Loucy (cell line): ENCODE measurements around the gene B3GAT3.

Source experiments
- H2AFZ ChIP-seq: fragments of 200-600 bp; sonication (generic); 2 replicates; pipeline ENCODE4 v1.6.0; 2016; ENCODE audit warnings: antibody characterized with exemption, mild to moderate bottlenecking, low read length, moderate library complexity
- H3F3A ChIP-seq: fragments of 200-600 bp; 2 replicates; pipeline ENCODE4 v1.6.0; 2016; ENCODE audit warnings: antibody characterized with exemption, low read depth, mild to moderate bottlenecking
- H3K27me3 ChIP-seq: fragments of 200-600 bp; sonication (generic); 2 replicates; pipeline ENCODE4 v1.6.1; 2014; ENCODE audit warnings: low read length, mild to moderate bottlenecking; ENCODE audit not compliant: insufficient read depth, poor library complexity, severe bottlenecking
- H3K36me3 ChIP-seq: fragments of 200-600 bp; sonication (generic); 2 replicates; pipeline ENCODE4 v1.6.1; 2016; ENCODE audit warnings: low read length; ENCODE audit not compliant: insufficient read depth
- H3K4me1 ChIP-seq: fragments of 200-600 bp; sonication (generic); 2 replicates; pipeline ENCODE4 v1.5.1; 2014; ENCODE audit warnings: low read length, mild to moderate bottlenecking; ENCODE audit not compliant: insufficient read depth, poor library complexity, severe bottlenecking
- H3K4me2 ChIP-seq: fragments of 200-600 bp; sonication (generic); 2 replicates; pipeline ENCODE4 v1.6.0; 2014; ENCODE audit warnings: antibody characterized with exemption, low read length, low read depth, mild to moderate bottlenecking; ENCODE audit not compliant: poor library complexity, severe bottlenecking
- H3K4me3 ChIP-seq: fragments of 200-600 bp; sonication (generic); 2 replicates; pipeline ENCODE4 v1.5.1; 2014; ENCODE audit warnings: low read length, mild to moderate bottlenecking, mixed read lengths; ENCODE audit not compliant: poor library complexity, severe bottlenecking
- H3K79me2 ChIP-seq: fragments of 200-600 bp; sonication (generic); 2 replicates; pipeline ENCODE4 v1.6.1; 2014; ENCODE audit warnings: low read length; ENCODE audit not compliant: insufficient read depth
- H3K9ac ChIP-seq: fragments of 200-600 bp; sonication (generic); 2 replicates; pipeline ENCODE4 v1.6.0; 2014; ENCODE audit warnings: mild to moderate bottlenecking, low read depth, low read length, moderate library complexity; ENCODE audit not compliant: poor library complexity, severe bottlenecking
- H3K9me2 ChIP-seq: fragments of 200-600 bp; sonication (generic); replicated peaks from 2 replicates; pipeline ENCODE4 v1.6.1; 2016; ENCODE audit warnings: low read depth, low read length, mixed read lengths
- H3K9me3 ChIP-seq: fragments of 200-600 bp; sonication (generic); 2 replicates; pipeline ENCODE4 v1.6.1; 2014; ENCODE audit warnings: mild to moderate bottlenecking, antibody characterized with exemption, low read length, low read depth; ENCODE audit not compliant: insufficient read depth
- H4K20me1 ChIP-seq: fragments of 200-600 bp; sonication (generic); 2 replicates; pipeline ENCODE4 v1.6.0; 2014; ENCODE audit warnings: antibody characterized with exemption, low read length, mild to moderate bottlenecking; ENCODE audit not compliant: insufficient read depth, poor library complexity, severe bottlenecking
- CTCF ChIP-seq: fragments of 200-600 bp; sonication (generic); conservative IDR thresholded peaks from 2 replicates; pipeline ENCODE4 v1.5.1; 2014; ENCODE audit warnings: mild to moderate bottlenecking, antibody characterized with exemption, low read length
- EZH2phosphoT487 ChIP-seq: fragments of 200-600 bp; IDR thresholded peaks from 2 replicates; pipeline ENCODE4 v1.6.1; 2018; ENCODE audit warnings: antibody characterized with exemption, mild to moderate bottlenecking, moderate library complexity, borderline replicate concordance

B3GAT3 gene

DNA sequence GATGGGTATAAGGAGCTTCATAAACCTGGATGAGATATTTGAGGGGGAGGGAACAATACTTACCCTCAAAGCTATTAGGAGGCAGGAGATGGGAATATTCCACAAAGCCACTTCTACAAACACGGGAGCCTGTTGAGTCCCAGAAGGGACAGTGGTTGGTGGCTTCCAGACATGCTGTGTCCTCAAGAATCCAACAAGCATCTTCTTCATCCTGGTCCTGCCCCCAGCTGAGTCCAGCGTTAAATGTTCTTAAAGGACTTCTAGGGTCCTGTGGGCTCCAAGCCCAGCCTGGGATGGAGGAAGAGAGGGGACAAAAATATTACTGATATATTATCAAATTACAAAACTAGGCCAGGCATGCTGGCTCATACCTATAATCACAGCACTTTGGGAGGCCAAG is 45.7 kb upstream of the B3GAT3 start:
- peaks cover 44% of the 10 kb centered on the region for H3K4me1 ChIP-seq
- H3K4me3 ChIP-seq = no peak overlapping the region
- H3K9me3 ChIP-seq = no peaks in the 10 kb centered on the region
- peaks cover 5% of the 10 kb centered on the region; the same call in 1 of the 2 replicates for H3K36me3 ChIP-seq
- H3K79me2 ChIP-seq = peaks cover 74% of the 10 kb centered on the region
- peak overlapping the region; percentile 79 for H3K4me2 ChIP-seq
- no peak for TF ChIP-seq EZH2phosphoT487
- TF ChIP-seq CTCF = no peak
- H3F3A ChIP-seq = peaks cover 5% of the 10 kb centered on the region; the same call in 1 of the 2 replicates
- no peaks in the 10 kb centered on the region for H3K27me3 ChIP-seq
- no peaks in the 10 kb centered on the region for H3K9me2 ChIP-seq
- peaks cover 21% of the 10 kb centered on the region for H4K20me1 ChIP-seq
- peak overlapping the region; percentile 89 for H3K9ac ChIP-seq
- H2AFZ ChIP-seq = no peak overlapping the region

- H3K79me2 ChIP-seq = peaks cover 71% of the 10 kb centered on the region
- H3K4me1 ChIP-seq = peaks cover 43% of the 10 kb centered on the region
Measured at GRCh38 chr11:62666259-62666926, 44.6 kb upstream of the B3GAT3 start.

DNA sequence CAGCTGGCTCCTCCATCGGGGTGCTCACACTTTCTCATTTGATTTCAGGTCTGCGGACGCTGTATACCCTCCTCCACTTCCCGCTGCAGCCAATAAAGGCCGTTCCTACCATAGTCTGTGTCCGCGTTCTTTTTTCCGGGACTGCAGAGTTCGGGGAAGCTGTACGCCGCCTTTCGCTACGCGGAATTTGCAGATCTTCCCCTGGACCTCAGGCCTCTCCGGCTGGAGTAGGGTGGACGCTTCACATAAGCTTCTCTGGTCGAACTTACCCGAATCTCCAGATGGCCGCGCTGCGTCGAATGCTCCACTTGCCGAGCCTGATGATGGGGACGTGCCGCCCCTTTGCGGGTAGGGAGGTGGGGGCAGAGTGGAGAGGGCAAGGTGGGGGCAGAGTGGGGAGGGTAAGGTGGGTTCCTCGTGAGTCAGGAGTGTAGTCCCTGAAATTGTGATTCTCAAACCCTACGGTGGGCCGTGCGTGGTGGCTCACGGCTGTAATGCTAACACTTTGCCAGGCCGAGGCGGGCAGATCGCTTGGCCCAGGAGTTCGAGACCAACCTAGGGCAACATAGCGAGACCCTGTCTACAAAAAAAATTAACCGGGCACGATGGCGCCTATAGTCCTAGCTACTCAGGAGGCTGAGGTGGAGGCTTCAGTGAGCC is 43.9 kb upstream of the B3GAT3 start:
- Histone ChIP-seq H2AFZ (no peak overlapping the region), H3F3A (peaks cover 9% of the 10 kb centered on the region; the same call in 1 of the 2 replicates), H3K79me2 (peaks cover 64% of the 10 kb centered on the region)

More at GRCh38 chr11:62666259-62666926, 44.6 kb upstream of the B3GAT3 start:
- TF ChIP-seq CTCF (no peak), EZH2phosphoT487 (no peak)
- H3K9ac ChIP-seq = peak overlapping the region; percentile 89
- H3K27me3 ChIP-seq = no peaks in the 10 kb centered on the region
- peak overlapping the region; percentile 98 for H3K4me3 ChIP-seq
- H3K9me2 ChIP-seq = no peaks in the 10 kb centered on the region
- H3K36me3 ChIP-seq = peaks cover 5% of the 10 kb centered on the region; the same call in 1 of the 2 replicates
- H4K20me1 ChIP-seq = peaks cover 20% of the 10 kb centered on the region
- no peaks in the 10 kb centered on the region for H3K9me3 ChIP-seq
- H3K4me2 ChIP-seq = peak overlapping the region; percentile 79
- H3F3A ChIP-seq = peaks cover 8% of the 10 kb centered on the region; the same call in 1 of the 2 replicates
- no peak overlapping the region for H2AFZ ChIP-seq

More for the DNA sequence above, 43.9 kb upstream of the B3GAT3 start:
- Histone ChIP-seq H4K20me1 (peaks cover 20% of the 10 kb centered on the region), H3K4me2 (peak overlapping the region; percentile 79), H3K9me3 (no peaks in the 10 kb centered on the region), H3K36me3 (peaks cover 5% of the 10 kb centered on the region; the same call in 1 of the 2 replicates), H3K4me1 (peaks cover 38% of the 10 kb centered on the region), H3K4me3 (peak overlapping the region; percentile 98), H3K9ac (peak overlapping the region; percentile 89), H3K9me2 (no peaks in the 10 kb centered on the region), H3K27me3 (no peaks in the 10 kb centered on the region)
- TF ChIP-seq EZH2phosphoT487 (no peak), CTCF (no peak)
